ENCODE measurements around the gene HGFAC. TPM values are rescaled to one million over a fixed set of nuclear protein-coding genes. Genes with fewer than 3 reads are reported as not detected.

The HGFAC gene
- total RNA-seq, 2 donors from 2014 or later = 0.52 TPM; not detected in 1

DNA sequence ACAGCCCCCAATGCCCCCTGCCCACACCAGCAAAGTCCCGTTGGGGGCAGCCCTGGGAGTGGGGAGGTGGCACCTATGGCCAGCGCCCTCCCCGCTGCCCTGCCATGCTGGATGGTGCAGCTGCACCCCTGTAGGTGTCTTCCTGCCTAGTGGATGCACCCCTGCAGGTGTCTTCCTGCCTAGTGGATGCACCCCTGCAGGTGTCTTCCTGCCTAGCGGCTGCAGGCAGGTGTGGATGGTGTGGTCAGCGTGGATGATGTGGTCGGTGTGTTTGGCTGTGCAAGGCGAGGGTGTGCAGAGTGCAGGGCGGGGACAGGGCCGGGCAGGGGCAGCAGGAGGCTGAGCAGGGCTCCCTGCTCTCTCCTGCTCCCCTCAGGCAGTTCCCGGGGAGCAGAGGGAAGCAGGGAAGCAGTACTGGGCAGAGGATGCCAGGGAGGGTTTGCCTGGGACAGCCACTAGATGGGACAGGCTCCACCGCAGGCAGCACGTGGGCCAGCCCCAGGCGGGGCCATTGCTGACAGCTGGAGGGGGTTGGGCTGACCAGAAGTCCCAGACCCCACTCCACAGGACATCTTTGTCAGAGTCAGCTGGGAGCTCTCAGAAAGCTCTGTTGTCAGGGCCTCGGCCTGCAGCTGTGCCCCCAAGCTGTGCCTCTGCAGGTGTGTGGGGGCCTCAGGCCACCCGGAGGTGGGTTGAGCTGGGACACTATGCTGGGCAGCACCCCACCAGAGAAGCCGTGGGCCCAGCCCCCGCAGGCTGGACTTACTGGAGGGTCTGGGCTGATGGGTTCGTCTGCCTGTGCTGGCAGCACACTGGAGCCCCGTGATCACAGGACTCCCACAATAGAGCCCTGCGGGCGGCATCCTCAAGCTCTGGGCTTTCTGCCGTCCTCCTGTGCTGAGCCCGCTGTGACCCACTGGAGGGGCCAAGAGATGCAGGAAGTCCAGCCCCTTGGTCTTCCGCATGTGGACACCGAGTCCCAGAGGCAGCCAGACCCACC lies 45.1 kb downstream of the HGFAC start:
- Histone ChIP-seq H3K9ac (ENCODE audit: low read depth in 2 of 2, low read length in 2 of 2) (no peak overlapping the region), H3K27me3 (peaks cover 22% of the 10 kb centered on the region), H3K4me1 (peaks cover 8% of the 10 kb centered on the region), H3K9me3 (no peaks in the 10 kb centered on the region), H3K4me3 (no peak overlapping the region), H3K27ac (no peak overlapping the region), H3K36me3 (no peaks in the 10 kb centered on the region)
- intact Hi-C loops (cut with DNase I) = no loop called here
- TF ChIP-seq, protein P1, sequence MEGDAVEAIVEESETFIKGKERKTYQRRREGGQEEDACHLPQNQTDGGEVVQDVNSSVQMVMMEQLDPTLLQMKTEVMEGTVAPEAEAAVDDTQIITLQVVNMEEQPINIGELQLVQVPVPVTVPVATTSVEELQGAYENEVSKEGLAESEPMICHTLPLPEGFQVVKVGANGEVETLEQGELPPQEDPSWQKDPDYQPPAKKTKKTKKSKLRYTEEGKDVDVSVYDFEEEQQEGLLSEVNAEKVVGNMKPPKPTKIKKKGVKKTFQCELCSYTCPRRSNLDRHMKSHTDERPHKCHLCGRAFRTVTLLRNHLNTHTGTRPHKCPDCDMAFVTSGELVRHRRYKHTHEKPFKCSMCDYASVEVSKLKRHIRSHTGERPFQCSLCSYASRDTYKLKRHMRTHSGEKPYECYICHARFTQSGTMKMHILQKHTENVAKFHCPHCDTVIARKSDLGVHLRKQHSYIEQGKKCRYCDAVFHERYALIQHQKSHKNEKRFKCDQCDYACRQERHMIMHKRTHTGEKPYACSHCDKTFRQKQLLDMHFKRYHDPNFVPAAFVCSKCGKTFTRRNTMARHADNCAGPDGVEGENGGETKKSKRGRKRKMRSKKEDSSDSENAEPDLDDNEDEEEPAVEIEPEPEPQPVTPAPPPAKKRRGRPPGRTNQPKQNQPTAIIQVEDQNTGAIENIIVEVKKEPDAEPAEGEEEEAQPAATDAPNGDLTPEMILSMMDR (IDR thresholded peaks at IDR 0.05) = no peak
- DNase-seq = no peak

DNA sequence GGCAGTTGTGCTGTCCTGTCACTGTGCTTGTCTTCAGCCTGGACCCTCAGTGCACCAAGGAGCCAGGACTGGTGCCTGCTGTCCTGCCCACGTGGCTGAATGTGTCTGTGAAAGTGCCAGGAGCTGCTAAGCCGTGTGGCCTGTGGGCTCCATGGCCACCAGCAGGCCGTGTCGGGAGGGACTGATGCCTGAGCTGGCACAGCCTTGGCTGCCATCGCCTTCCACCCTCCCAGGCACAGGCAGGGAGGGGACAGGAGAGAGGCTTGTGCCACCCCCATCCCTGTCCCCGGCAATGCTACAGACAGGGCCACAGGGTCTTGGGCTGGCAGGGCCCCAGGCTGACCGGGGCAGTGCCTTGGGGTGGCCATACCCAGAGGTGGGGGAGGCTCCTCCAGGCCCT lies 46.1 kb downstream of the HGFAC start:
- H3K9ac ChIP-seq (ENCODE audit: low read depth in 2 of 2, low read length in 2 of 2) = no peak overlapping the region
- intact Hi-C loops (cut with DNase I) = no loop called here
- H3K4me3 ChIP-seq = no peak overlapping the region
- H3K4me1 ChIP-seq = peaks cover 8% of the 10 kb centered on the region
- no peaks in the 10 kb centered on the region for H3K36me3 ChIP-seq
- no peak for DNase-seq
- no peak overlapping the region for H3K27ac ChIP-seq
- no peaks in the 10 kb centered on the region for H3K9me3 ChIP-seq
- TF ChIP-seq, protein P1 (IDR thresholded peaks at IDR 0.05) = no peak
- H3K27me3 ChIP-seq = peaks cover 22% of the 10 kb centered on the region

DNA sequence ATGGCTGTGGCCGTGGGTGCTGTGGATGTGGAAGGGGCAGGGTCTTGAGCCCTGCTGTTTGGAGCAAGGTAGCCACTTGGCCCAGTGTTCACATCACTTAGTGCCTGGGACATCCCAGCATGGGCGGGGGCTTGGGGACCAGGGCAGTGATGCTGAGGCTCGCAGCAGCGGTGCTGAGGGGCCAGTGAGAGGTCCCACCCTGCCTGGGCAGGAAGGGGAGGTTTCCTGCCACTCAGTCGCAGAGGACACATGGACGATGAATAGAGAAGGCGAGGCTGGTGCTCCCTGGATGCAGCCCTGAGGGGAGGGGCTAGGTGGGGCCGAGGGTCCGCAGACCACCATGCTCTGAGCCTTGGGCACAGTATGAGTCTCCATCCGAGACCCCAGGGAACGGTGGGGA lies 47.1 kb downstream of the HGFAC start:
- TF ChIP-seq, protein P1 (IDR thresholded peaks at IDR 0.05) = no peak
- Histone ChIP-seq H3K4me1 (peaks cover 8% of the 10 kb centered on the region), H3K36me3 (no peaks in the 10 kb centered on the region), H3K9ac (ENCODE audit: low read depth in 2 of 2, low read length in 2 of 2) (no peak overlapping the region), H3K4me3 (no peak overlapping the region), H3K27me3 (peaks cover 21% of the 10 kb centered on the region), H3K9me3 (no peaks in the 10 kb centered on the region), H3K27ac (no peak overlapping the region)
- DNase-seq = no peak
- intact Hi-C loops (cut with DNase I) = no loop called here

DNA sequence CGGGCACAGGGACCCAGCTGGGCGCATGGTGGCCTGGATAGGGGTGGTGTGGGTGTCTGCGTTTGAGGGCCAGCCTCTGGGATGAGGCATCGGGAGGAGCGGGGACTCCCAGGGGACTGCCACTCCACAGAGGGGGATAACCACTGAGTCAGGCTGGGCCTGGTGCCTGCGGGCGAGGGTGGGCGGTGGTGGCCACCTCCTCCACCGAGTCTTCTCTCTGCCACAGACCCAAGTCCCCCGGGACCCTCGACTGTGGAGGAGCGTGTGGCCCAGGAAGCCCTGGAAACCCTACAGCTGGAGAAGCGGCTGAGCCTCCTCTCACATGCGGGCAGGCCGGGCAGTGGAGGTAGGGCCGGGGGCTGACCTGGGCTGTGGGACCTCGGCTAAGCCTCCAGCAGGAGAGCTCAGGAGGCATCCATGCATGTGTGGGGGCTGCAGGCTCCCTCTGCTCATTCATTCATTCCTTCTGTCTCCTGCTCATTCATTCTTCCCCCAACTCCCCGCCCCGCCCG lies 47.7 kb downstream of the HGFAC start:
- Histone ChIP-seq H3K4me3 (no peak overlapping the region), H3K27ac (no peak overlapping the region), H3K36me3 (no peaks in the 10 kb centered on the region), H3K27me3 (peaks cover 14% of the 10 kb centered on the region), H3K4me1 (peaks cover 4% of the 10 kb centered on the region), H3K9ac (ENCODE audit: low read depth in 2 of 2, low read length in 2 of 2) (no peak overlapping the region), H3K9me3 (no peaks in the 10 kb centered on the region)
- TF ChIP-seq, protein P1 (IDR thresholded peaks at IDR 0.05) = no peak
- intact Hi-C loops (cut with DNase I) = no loop called here
- no peak for DNase-seq

DNA sequence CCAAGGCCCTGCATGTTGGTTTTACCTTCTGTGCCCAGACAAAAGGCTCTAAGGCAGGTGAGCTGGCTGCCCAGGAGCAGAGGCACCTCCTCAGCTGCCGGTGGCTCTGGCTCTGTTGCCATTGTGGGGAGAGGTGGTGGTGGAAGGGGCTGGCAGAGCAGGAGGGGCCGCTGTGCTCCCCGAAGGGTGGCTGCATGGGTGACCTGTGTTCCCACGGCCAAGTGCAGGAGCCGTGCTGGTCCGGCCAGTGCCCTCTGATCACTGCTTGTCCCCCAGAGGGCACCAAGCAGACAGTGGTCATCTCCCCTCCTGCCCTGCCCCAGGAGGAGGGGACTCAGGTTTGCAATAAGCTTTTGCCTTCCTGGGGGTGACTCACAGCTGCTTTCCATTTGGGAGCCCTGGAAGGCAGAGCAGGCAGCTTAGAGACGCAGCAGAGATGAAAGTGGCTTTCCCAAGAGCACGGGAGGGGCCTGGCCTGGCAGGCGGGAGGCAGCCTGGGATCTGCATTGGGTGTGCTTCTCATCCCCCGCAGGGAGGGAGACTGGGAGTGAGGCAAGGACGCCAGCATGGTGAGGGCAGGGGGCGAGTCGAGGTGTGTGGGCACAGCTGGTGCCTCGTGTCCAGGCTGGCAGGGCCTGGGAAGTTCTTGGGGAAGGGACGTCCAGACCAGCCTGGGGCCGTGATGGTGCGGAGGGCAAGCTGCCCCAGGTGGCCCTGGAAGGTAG lies 50.1 kb downstream of the HGFAC start:
- Histone ChIP-seq H3K27ac (no peak overlapping the region), H3K4me1 (no peaks in the 10 kb centered on the region), H3K36me3 (no peaks in the 10 kb centered on the region), H3K9ac (ENCODE audit: low read depth in 2 of 2, low read length in 2 of 2) (no peak overlapping the region), H3K4me3 (no peak overlapping the region), H3K9me3 (no peaks in the 10 kb centered on the region), H3K27me3 (no peaks in the 10 kb centered on the region)
- no peak for DNase-seq
- TF ChIP-seq, protein P1 (IDR thresholded peaks at IDR 0.05) = no peak
- intact Hi-C loops (cut with DNase I) = no loop called here
